Pancreas (tissue), 10 donors: ENCODE data around the gene CPN1. TPM values are rescaled to one million over a fixed set of nuclear protein-coding genes. Genes with fewer than 3 reads are reported as not detected.
"Not testable (repeated sequence)": the region's sequence is repeated elsewhere in the genome, so short reads cannot be mapped to it uniquely, and the experiment has no call there.

Source experiments
- ATAC-seq, 4 donors: fragments of 200-7000 bp; cut with Tn5 transposase; one replicate each; pipeline versions ENCODE4 v1.8.0 to v1.9.1; 2020; ENCODE audit warnings: mild to moderate bottlenecking in 4 of 4, moderate library complexity in 4 of 4
- DNase-seq, 6 donors: peaks; one replicate each; pipeline ENCODE4 v3.0.0-alpha.2; 2020
- FAIRE-seq: peaks from 2 replicates; lab custom pipeline; 2012; peaks lifted over from hg19 to GRCh38; lab: Jason Lieb, UNC
- H3K27ac ChIP-seq, 4 donors: fragments of 200-600 bp; sonication (generic); 1 replicate in 3 of 4; 2 replicates in 1 of 4; pipeline versions ENCODE4 v1.5.0 to v1.8.0; 2020
- H3K27me3 ChIP-seq, 4 donors: fragments of 200-600 bp; one replicate each; pipeline ENCODE4 v1.8.0; 2021
- H3K36me3 ChIP-seq, 3 donors: fragments of 200-600 bp; sonication (generic) in 1 of 3; one replicate each; pipeline versions ENCODE4 v1.5.0 to v1.8.0; 2020 to 2021
- H3K4me1 ChIP-seq, 3 donors: fragments of 200-600 bp; one replicate each; pipeline ENCODE4 v1.8.0; 2021
- H3K4me3 ChIP-seq, 4 donors: fragments of 200-600 bp; sonication (generic) in 2 of 4; one replicate each; pipeline versions ENCODE4 v1.5.0 to v1.8.0; 2020 to 2021
- H3K9me3 ChIP-seq, 4 donors: fragments of 200-600 bp; one replicate each; pipeline ENCODE4 v1.8.0; 2021
- WGBS, 2 donors: extraction: QIAGEN DNeasy Blood & Tissue Kit; methylation state at CpG; one replicate each; pipeline ENCODE4 v1.1.7; 2013; 5-methylcytosine and 5-hydroxymethylcytosine counted together
- intact Hi-C, 3 donors: fragments of 100-400 bp; cut with DNase I; formaldehyde crosslinking; loops; one replicate each; pipeline versions ENCODE4 v1.11.1 to v1.14.2; 2022
- polyA plus RNA-seq, 2 donors: library from polyadenylated mRNA; stranded (reverse); fragments of 200-250 nt; gene quantifications; one replicate each; pipeline ENCODE4 v1.2.3, GENCODE V29; 2013
- total RNA-seq, 6 donors: library from RNA; stranded (reverse); fragmentation: NEBNext Ultra II Directional in 4 of 6; extraction: Animal tissue kit (Norgen Biotek cat#: 25700) in 4 of 6; gene quantifications; one replicate each; pipeline versions ENCODE4 v1.2.1 to v1.2.4, GENCODE V29; 2021 to 2023
- TF ChIP-seq, protein P1 (sequence below), 4 donors: fragments of 200-600 bp; sonication (generic) in 3 of 4; IDR thresholded peaks; one replicate each; pipeline versions ENCODE4 v1.5.0 to v1.8.0; 2021; ENCODE audit warnings: antibody characterized with exemption in 4 of 4
- donor health status: healthy with polysubstance abuse.
- donor health status: DM: no; HTN: no; CAD: no; lungs with moderate emphysema.
- donor health status: DM: no; HTN: no; CAD: no.
- donor health status: control.
- donor health status: control.
- donor health status: Bipolar disorder and iron deficiency.
- donor health status: DM: yes; HTN: yes; CAD: no.
- donor health status: DM: no; HTN: no; CAD: no.
- donor health status: DM: no; HTN: no; CAD: no.
- donor health status: DM: yes; HTN: yes; CAD: no.

CPN1 gene
- under 1 TPM in 1 of 6 donors, not detected in 5; 0.17 TPM for total RNA-seq
- polyA plus RNA-seq = not detected

DNA sequence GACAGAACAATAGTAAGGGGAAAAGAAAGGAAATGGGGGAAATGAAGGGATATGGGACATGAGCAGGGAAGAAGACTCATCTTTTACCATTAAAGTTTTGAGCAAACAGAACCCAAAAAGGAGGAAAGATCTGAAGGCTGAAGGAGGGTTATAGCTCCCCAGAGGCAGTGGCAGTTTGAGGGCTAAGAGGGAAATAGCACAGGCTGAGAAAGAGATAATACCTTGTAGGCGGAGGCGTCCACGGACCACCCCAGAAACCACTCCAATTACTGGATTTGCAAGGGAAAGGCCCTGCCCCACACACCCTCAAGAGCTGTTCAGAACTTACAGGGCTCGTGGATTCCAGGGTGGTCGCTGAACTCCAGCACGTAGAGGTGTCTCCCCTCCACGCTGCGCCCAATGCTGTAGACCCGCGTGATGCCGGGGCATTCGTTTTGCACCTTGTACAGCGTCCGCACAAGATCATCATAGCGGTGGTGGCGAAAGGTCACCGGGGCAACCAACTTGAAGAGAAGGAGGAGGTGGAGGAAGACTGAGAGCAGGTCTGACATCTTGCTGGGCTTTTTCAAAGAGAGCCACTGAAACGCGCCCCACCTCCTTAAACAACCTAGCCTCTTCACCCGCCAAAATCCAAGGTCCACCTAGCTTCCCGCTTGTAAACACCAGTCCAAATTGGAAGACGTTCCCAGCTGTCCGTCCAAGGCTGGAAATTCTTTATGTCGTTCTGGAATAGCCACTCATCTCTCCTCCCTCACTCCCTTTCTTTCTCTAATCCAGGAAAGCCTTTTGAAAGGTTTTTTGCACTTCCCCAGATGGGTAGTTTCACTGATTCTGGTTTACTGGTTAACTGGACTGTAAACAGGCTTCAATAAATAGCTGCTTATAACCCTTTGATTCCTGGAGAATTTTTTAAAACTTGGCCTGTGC, at the start of gene CPN1:
TSS of gene CPN1 (minus strand) at position 795 of the 927 bp plus-strand sequence. CDS start at position 551, 244 bp downstream.
- WGBS, 2 donors = 21 to 28% methylated on average over 24 of the region's 24 CpGs
- FAIRE-seq = no peak

DNA sequence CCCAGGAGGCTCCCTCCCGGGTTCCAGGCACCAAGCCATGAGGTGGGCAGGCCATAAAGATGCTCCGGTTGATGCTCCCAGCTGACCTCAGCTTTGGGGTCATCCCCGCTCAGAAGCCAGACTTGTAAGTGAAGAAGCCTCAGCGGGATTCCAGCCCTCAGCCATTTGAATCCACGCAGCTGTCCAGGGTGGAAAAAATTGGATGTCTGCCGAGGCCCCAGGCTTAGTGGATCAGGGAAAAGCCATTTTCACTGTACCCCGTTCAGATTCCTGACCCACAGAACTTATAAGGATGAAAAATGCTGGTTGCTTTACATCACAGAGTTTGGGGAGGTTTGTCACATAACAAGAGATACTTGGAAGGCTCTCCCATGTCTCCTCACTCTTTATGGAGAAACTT, 49.2 kb upstream of the CPN1 start:
- TF ChIP-seq, protein P1, sequence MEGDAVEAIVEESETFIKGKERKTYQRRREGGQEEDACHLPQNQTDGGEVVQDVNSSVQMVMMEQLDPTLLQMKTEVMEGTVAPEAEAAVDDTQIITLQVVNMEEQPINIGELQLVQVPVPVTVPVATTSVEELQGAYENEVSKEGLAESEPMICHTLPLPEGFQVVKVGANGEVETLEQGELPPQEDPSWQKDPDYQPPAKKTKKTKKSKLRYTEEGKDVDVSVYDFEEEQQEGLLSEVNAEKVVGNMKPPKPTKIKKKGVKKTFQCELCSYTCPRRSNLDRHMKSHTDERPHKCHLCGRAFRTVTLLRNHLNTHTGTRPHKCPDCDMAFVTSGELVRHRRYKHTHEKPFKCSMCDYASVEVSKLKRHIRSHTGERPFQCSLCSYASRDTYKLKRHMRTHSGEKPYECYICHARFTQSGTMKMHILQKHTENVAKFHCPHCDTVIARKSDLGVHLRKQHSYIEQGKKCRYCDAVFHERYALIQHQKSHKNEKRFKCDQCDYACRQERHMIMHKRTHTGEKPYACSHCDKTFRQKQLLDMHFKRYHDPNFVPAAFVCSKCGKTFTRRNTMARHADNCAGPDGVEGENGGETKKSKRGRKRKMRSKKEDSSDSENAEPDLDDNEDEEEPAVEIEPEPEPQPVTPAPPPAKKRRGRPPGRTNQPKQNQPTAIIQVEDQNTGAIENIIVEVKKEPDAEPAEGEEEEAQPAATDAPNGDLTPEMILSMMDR (IDR thresholded peaks at IDR 0.05) = no peak
- Histone ChIP-seq H3K4me3 (no peak overlapping the region), H3K27me3 (no peaks in the 10 kb centered on the region), H3K4me1 (no peaks in the 10 kb centered on the region), H3K36me3 (no peaks in the 10 kb centered on the region), H3K9me3 (no peaks in the 10 kb centered on the region), H3K27ac (no peak overlapping the region)
- ATAC-seq = no peak
- DNase-seq = no peak
- FAIRE-seq = no peak
- intact Hi-C loops = no loop called here
- WGBS, 2 donors = 56 to 63% methylated on average over 7 of the region's 7 CpGs

More for the DNA sequence above, at the start of gene CPN1:
- H3K27me3 ChIP-seq = no peaks in the 10 kb centered on the region
- intact Hi-C loops = no loop called here
- no peak within 1 kb of the TSS for H3K27ac ChIP-seq
- no peaks in the 10 kb centered on the region for H3K4me1 ChIP-seq
- H3K4me3 ChIP-seq = no peak within 1 kb of the TSS
- no peak for ATAC-seq
- H3K9me3 ChIP-seq = no peaks in the 10 kb centered on the region
- DNase-seq = no peak
- TF ChIP-seq, protein P1 (IDR thresholded peaks at IDR 0.05) = no peak
- no peaks in the 10 kb centered on the region for H3K36me3 ChIP-seq

DNA sequence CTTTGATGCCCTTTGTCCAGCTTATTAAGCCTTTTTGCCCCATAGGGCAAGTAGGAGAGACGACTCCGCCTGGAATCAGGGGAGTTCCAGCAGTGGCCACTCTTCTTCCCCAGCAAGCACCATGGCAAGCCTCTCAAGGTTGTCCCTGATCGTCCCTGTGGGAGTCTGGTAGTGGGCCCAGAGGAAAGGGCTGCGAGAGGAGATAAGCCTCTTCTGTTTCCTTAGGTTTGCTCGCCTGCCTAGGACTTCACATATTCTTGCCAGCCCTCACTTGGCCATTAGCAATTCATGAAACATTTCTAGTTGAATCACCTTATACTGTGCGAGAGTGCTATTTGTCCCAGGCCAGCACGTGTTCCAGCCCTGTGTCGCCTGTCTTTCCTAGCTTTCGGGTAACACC, 47.8 kb upstream of the CPN1 start:
- no peaks in the 10 kb centered on the region for H3K27me3 ChIP-seq
- H3K4me3 ChIP-seq = no peak overlapping the region
- no peaks in the 10 kb centered on the region for H3K9me3 ChIP-seq
- no peak for ATAC-seq
- H3K4me1 ChIP-seq = no peaks in the 10 kb centered on the region
- intact Hi-C loops = no loop called here
- H3K36me3 ChIP-seq = no peaks in the 10 kb centered on the region
- TF ChIP-seq, protein P1 (IDR thresholded peaks at IDR 0.05) = no peak
- H3K27ac ChIP-seq = no peak overlapping the region
- DNase-seq = no peak
- WGBS, 2 donors = 68 to 81% methylated on average over 9 of the region's 9 CpGs
- FAIRE-seq = no peak

DNA sequence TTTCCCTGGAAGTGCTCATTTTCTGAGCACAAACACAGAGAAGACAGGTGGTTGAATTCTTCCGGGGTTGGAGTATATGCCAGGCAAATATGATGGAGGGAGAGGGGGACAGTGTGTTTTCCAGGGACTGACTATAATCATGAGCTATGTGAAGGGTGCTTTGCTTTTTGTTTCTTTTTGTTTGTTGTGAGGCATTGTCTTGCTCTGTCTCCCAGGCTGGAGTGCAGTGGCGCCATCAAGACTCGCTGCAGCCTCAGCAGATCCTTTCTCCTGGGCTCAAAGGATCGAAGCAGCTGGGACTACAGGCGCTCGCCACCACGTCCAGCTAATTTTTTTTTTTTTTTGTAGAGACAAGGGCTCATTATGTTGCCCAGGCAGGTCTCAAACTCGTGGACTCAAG, 47.3 kb upstream of the CPN1 start:
- no peak overlapping the region for H3K4me3 ChIP-seq
- 66 to 75% methylated on average over 8 of the region's 8 CpGs for WGBS, 2 donors
- H3K27ac ChIP-seq = no peak overlapping the region
- FAIRE-seq (no peak), DNase-seq (no peak), ATAC-seq (no peak)
- intact Hi-C loops = no loop called here
- H3K9me3 ChIP-seq = no peaks in the 10 kb centered on the region
- no peaks in the 10 kb centered on the region for H3K36me3 ChIP-seq
- no peaks in the 10 kb centered on the region for H3K4me1 ChIP-seq
- TF ChIP-seq, protein P1 (IDR thresholded peaks at IDR 0.05) = no peak
- H3K27me3 ChIP-seq = no peaks in the 10 kb centered on the region

DNA sequence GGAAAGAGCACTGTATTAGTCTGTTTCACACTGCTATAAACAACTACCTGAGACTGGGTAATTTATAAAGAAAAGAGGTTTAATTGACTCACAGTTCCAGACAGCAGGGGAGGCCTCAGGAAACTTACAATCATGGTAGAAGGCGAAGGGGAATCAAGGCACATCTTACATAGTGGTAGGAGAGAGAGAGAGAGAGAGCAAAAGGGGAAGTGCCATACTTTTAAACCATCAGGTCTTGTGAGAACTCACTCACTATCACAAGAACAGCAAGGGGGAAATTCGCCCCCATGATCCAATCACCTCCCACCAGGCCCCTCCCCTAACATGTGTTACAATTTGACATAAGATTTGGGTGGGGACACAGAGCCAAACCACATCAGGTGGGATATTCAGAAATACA, 43.7 kb upstream of the CPN1 start:
- H3K27ac ChIP-seq, FAIRE-seq, H3K4me3 ChIP-seq, ATAC-seq, H3K36me3 ChIP-seq, H3K9me3 ChIP-seq, DNase-seq, intact Hi-C loops, H3K4me1 ChIP-seq, H3K27me3 ChIP-seq: not testable (repeated sequence)
- 56 to 67% methylated on average over 2 of the region's 2 CpGs for WGBS, 2 donors
